AG04449 (cell line): ENCODE data around the gene ANP32E.

Experiments used
- CTCF ChIA-PET: fragments of 350-600 bp; formaldehyde crosslinking; extraction: SDS; loops from one replicate; lab custom pipeline; 2021; ENCODE audit warnings: antibody characterized with exemption; lab: Yijun Ruan, JAX
- POLR2A ChIA-PET: fragments of 400-600, 350-600 bp; formaldehyde crosslinking; extraction: SDS; loops from one replicate; lab custom pipeline; 2020; ENCODE audit warnings: antibody characterized with exemption, inconsistent platforms; lab: Yijun Ruan, JAX
- DNase-seq: peaks from one replicate; pipeline ENCODE4 v3.0.0-alpha.2; 2010; ENCODE audit warnings: low read depth, low spot score
- H3K4me3 ChIP-seq: 2 replicates; pipeline ENCODE4 v1.5.1; 2011; ENCODE audit warnings: low read depth, mild to moderate bottlenecking, control low read depth, low read length
- TF ChIP-seq, protein P1 (sequence below): IDR thresholded peaks from one replicate; pipeline ENCODE4 v1.5.1; 2011; ENCODE audit warnings: mild to moderate bottlenecking, moderate library complexity, low read length, control low read depth, inconsistent platforms; ENCODE audit not compliant: insufficient read depth; ENCODE audit errors: missing control alignments

The ANP32E gene

DNA sequence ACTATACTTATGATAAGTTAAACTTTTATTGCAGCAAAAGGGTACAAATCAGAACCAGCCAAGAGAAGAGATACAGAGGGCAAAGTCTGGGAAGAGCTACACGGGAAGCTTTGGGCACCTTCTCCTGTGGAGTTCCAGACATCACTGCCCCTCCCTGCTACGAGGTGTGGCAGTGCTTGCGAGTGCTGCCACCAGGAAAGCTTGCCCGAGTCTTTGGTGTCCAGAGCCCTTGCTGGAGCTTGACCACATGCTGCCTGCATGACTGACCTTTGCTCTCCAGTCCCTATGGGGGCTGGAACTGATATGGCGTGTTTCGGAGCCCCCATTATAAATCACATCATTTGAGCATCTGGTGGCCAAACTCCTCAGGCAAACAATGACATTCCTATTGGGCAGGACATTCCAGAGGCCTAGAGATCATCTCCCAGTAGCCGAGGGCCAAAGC lies 62.7 kb downstream of the ANP32E start:
- no peak for DNase-seq
- POLR2A ChIA-PET = interaction anchor here (0.5 kb wide), 2 partner anchors 61 to 325 kb away, joined by 3 read pairs; no protein-coding TSS in a partner anchor
- TF ChIP-seq, protein P1, sequence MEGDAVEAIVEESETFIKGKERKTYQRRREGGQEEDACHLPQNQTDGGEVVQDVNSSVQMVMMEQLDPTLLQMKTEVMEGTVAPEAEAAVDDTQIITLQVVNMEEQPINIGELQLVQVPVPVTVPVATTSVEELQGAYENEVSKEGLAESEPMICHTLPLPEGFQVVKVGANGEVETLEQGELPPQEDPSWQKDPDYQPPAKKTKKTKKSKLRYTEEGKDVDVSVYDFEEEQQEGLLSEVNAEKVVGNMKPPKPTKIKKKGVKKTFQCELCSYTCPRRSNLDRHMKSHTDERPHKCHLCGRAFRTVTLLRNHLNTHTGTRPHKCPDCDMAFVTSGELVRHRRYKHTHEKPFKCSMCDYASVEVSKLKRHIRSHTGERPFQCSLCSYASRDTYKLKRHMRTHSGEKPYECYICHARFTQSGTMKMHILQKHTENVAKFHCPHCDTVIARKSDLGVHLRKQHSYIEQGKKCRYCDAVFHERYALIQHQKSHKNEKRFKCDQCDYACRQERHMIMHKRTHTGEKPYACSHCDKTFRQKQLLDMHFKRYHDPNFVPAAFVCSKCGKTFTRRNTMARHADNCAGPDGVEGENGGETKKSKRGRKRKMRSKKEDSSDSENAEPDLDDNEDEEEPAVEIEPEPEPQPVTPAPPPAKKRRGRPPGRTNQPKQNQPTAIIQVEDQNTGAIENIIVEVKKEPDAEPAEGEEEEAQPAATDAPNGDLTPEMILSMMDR = no peak
- no peak overlapping the region for H3K4me3 ChIP-seq
- CTCF ChIA-PET = interaction anchor here (7.7 to 19.0 kb wide), 4 partner anchors 12 to 107 kb away, joined by 52 to 486 read pairs (median 125); partner anchors contain the start of gene VPS45

GRCh38 chr1:150171801-150172200 lies 64.1 kb downstream of the ANP32E start:
- no peak for DNase-seq
- no peak overlapping the region for H3K4me3 ChIP-seq
- ChIA-PET CTCF (interaction anchor here (0.9 to 19.0 kb wide), 11 partner anchors 7 to 269 kb away, joined by 3 to 486 read pairs (median 8); partner anchors contain the start of gene VPS45), POLR2A (interaction anchor here (0.7 to 0.8 kb wide), 2 partner anchors 22 to 1357 kb away, joined by 3 to 6 read pairs; no protein-coding TSS in a partner anchor)
- TF ChIP-seq, protein P1 = no peak

DNA sequence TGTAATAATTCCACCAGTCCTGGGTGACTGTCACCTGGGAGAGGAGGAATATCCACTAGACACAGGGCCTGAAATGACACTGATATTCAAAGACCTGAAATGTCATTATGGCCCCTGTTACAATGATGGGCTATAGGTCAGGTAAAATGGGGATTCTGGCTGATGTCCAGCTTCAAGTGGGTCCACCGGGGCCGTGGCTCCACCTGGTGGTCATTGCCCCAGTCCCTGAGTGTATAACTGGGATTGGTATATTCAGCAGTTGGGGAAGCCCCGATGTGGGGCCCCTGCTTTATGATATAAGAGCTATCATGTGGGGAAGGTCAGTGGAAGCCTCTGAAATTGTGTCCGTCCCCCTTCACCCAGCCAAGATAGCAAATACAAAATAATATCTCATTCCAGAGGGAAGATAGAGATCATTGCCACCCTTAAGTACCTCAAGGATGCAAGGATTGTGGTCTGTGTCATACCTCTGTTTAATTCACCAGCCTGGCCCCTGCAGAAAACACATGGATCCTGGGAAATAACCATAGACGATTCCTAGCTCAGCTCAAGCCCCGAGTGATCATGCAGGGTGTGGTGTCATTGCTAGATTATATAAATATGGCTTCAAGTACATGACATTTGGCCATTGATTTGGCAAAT lies 66.8 kb downstream of the ANP32E start:
- CTCF ChIA-PET = interaction anchor here (0.6 to 19.0 kb wide), 38 partner anchors 8 to 281 kb away, joined by 3 to 486 read pairs (median 4); partner anchors contain the start of genes SF3B4 and VPS45
- TF ChIP-seq, protein P1 = peak; percentile 85
- H3K4me3 ChIP-seq = no peak overlapping the region
- POLR2A ChIA-PET = no interaction called here
- no peak for DNase-seq
